ENCODE measurements around the gene MVD.
"Not testable (repeated sequence)": the region's sequence is repeated elsewhere in the genome, so short reads cannot be mapped to it uniquely, and the experiment has no call there.

MVD gene

DNA sequence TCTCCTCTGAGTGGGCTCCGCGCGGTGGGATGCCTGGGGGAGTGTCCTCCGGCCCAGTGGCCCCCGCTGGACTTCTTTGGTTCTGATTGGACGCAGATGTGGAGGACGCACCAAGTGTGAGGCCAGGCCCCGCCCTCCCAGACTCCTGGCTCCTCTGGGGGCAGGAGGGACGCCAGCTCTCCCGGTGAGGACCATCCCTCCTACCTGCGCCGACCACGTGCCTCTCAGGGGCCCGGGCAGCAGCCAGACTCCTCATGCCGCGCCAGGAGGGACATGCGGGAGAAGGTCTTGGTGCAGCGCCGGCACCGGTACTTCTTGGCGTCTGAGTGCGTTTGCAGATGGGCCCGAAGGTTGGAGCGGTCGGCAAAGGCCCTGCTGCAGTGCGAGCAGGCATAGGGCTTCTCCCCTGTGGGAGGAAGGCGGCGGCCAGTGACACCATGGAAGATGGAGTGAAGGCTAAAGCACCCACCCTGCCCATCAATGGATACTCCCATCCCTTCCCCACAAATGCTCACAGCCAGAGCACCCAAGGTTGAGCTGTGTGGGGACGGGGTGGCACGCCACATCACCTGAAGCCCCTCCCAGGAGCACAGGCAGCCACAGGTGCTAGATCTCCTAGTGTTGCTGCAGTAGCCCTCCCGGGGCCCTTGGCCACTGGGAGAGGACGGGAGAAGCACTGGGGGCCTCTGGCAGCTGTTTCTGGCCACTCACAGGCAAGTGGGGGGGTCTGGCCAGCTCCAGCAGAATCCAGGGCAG lies 15.5 kb upstream of the MVD start:
- peaks cover 4% of the 10 kb centered on the region for H3K4me1 ChIP-seq (ENCODE audit: control insufficient read depth, insufficient read depth, low read length, unreplicated experiment)

DNA sequence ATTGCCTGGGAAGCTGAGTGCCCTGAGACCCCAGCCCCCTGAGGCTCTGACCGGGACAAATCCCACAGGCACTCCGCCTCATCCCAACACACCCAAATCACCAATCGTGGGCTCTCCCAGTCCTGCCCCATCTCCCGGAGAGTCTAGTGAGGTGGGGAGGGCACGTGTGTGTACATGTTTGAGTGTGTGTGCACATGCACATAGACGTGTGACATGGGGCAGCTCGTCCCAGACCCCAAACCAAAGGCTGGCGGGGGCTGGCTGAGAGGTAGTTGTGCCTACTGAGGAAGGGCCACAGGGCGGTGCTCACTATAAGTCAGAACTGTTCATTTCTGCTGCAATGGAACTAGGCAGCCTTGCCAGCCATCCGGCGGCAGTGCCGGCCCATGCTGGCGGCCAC lies 14.8 kb upstream of the MVD start:
- no peaks in the 10 kb centered on the region for H3K36me3 ChIP-seq (ENCODE audit: insufficient read depth, low read length)
- peaks cover 4% of the 10 kb centered on the region for H3K4me1 ChIP-seq (ENCODE audit: control insufficient read depth, insufficient read depth, low read length, unreplicated experiment)
- no peak overlapping the region for H3K27ac ChIP-seq (ENCODE audit: low read depth, low read length)
- no peak overlapping the region for H3K4me3 ChIP-seq (ENCODE audit: low read depth, low read length)
- no peaks in the 10 kb centered on the region for H3K79me2 ChIP-seq (ENCODE audit: control insufficient read depth, insufficient read depth, low read length, unreplicated experiment)
- H3K27me3 ChIP-seq (ENCODE audit: insufficient read depth, low read length), result peaks cover 4% of the 10 kb centered on the region; the same call in 1 of the 2 replicates
- no peak overlapping the region for H2AFZ ChIP-seq (ENCODE audit: low read length, unreplicated experiment)

More for the DNA sequence above, 15.5 kb upstream of the MVD start:
- H3K36me3 ChIP-seq (ENCODE audit: insufficient read depth, low read length), result no peaks in the 10 kb centered on the region
- no peak overlapping the region for H3K4me3 ChIP-seq (ENCODE audit: low read depth, low read length)
- no peak overlapping the region for H2AFZ ChIP-seq (ENCODE audit: low read length, unreplicated experiment)
- no peaks in the 10 kb centered on the region for H3K79me2 ChIP-seq (ENCODE audit: control insufficient read depth, insufficient read depth, low read length, unreplicated experiment)
- no peak overlapping the region for H3K27ac ChIP-seq (ENCODE audit: low read depth, low read length)
- peaks cover 4% of the 10 kb centered on the region; the same call in 1 of the 2 replicates for H3K27me3 ChIP-seq (ENCODE audit: insufficient read depth, low read length)

DNA sequence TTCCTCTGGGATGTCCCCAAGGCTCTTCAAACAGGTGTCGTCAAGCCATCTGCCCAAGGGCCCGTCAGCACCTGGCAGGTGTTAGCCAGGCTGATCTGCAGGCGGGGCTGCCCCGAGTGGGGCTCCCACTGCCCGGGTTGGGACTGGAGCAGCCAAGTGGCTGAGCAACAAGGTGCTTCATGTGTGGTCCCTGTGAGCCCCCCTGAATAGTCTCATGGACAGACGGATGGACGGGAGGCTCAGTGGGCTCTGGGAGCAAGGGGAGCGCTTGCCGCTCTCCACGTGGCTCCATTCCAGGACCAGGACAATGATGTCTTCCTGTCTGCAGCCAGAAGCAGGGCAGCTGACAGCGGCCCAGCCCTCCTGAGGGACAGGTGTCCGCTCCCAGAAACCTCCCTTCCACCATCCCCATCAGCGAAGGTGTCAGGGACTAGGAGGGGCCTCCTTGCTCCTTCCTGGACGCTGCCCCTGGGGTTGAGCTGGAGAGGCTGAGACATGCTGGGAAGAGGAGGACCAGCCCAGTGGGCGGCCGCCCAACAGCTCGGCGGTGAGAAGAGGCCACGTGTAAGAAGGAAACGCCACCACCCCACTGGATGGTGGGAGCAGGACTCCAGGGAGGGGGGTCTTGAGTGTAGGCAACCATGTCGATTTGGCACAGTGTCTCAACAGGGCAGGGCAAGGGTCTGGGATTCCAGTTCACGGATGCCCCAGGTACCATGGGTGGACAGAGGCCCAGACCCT lies 13.8 kb upstream of the MVD start:
- Histone ChIP-seq H3K4me3 (ENCODE audit: low read depth, low read length) (no peak overlapping the region), H3K4me1 (ENCODE audit: control insufficient read depth, insufficient read depth, low read length, unreplicated experiment) (peaks cover 1% of the 10 kb centered on the region), H3K27me3 (ENCODE audit: insufficient read depth, low read length) (peaks cover 4% of the 10 kb centered on the region; the same call in 1 of the 2 replicates), H3K36me3 (ENCODE audit: insufficient read depth, low read length) (no peaks in the 10 kb centered on the region), H3K27ac (ENCODE audit: low read depth, low read length) (no peak overlapping the region), H2AFZ (ENCODE audit: low read length, unreplicated experiment) (no peak overlapping the region), H3K79me2 (ENCODE audit: control insufficient read depth, insufficient read depth, low read length, unreplicated experiment) (no peaks in the 10 kb centered on the region)

DNA sequence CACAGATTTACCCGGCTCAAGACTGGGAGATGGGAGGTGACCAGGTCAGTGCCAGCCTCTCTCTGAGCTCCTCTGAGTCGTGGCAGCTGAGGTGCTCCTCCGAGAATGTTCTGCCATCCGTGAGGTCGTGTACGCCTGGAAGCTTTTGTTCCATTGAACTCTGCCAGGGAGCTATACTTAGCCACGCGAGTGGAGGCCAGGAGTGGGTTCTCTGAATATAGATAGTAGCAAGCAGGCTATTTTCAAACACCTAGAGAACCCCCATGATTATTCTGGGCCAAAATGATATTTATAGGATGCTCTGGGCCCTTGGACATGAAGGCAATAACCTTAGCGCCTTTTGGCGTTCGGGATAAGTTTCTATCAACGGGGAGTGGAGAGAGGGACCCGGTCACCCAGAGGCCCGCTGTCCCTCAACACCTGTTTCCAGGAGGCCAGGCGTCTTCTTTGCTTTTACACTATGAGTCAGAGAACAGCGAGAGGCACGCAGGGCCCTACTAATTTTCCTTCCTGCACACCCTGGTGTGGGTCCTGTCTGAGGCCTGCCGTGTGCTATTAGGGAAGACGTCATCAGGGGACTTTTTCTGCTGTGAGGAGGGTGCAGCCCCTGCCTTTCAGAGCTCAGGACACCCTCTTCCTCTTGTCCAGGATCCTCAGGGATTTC lies 11.0 kb upstream of the MVD start:
- Histone ChIP-seq H3K27me3 (ENCODE audit: insufficient read depth, low read length) (peaks cover 3% of the 10 kb centered on the region; the same call in 1 of the 2 replicates), H3K27ac (ENCODE audit: low read depth, low read length) (no peak overlapping the region), H2AFZ (ENCODE audit: low read length, unreplicated experiment) (no peak overlapping the region), H3K4me3 (ENCODE audit: low read depth, low read length) (no peak overlapping the region), H3K4me1 (ENCODE audit: control insufficient read depth, insufficient read depth, low read length, unreplicated experiment) (no peaks in the 10 kb centered on the region), H3K79me2 (ENCODE audit: control insufficient read depth, insufficient read depth, low read length, unreplicated experiment) (no peaks in the 10 kb centered on the region), H3K36me3 (ENCODE audit: insufficient read depth, low read length) (no peaks in the 10 kb centered on the region)

DNA sequence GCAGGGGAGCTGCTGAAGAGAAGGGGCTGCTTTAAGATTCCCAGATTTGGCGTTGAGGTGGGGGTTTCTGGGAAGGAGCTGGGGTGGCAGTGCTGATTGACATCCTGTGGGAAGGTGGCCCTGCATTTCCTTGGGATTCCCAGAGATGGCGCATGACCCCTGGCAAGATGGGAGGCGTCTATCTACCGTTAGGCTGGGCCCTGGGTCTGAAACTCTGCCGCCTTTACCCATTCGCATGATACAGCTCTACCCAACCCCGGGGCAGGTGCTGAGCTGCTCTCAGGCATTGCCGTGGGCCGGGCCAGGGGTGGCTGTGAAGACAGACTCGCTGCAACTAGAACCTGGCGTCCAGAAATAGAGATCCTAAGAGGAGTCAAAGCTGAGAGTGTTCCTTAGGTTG lies 9.9 kb upstream of the MVD start:
- H3K4me3 ChIP-seq (ENCODE audit: low read depth, low read length), result no peak overlapping the region
- no peaks in the 10 kb centered on the region for H3K36me3 ChIP-seq (ENCODE audit: insufficient read depth, low read length)
- H2AFZ ChIP-seq (ENCODE audit: low read length, unreplicated experiment), result no peak overlapping the region
- no peaks in the 10 kb centered on the region for H3K79me2 ChIP-seq (ENCODE audit: control insufficient read depth, insufficient read depth, low read length, unreplicated experiment)
- no peaks in the 10 kb centered on the region for H3K27me3 ChIP-seq (ENCODE audit: insufficient read depth, low read length)
- H3K27ac ChIP-seq (ENCODE audit: low read depth, low read length), result no peak overlapping the region
- no peaks in the 10 kb centered on the region for H3K4me1 ChIP-seq (ENCODE audit: control insufficient read depth, insufficient read depth, low read length, unreplicated experiment)

DNA sequence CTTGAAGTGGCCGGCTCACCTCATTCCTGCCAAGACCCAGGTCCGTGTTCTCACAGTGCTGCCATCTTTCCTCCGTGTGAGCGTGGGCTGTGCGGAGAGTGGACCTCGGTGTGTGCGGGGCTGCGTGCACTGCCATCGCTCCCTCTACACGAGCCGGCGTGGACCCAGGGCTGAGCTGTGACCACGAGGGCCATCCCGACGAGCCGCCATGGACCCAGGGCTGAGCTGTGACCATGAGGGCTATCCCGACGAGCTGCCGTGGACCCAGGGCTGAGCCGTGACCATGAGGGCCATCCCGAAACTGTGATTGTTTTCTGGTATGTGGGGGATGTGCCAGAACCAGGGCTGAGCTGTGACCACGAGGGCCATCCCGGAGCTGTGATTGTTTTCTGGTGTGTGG lies 8.9 kb upstream of the MVD start:
- Histone ChIP-seq H3K27me3 (ENCODE audit: insufficient read depth, low read length) (no peaks in the 10 kb centered on the region), H3K27ac (ENCODE audit: low read depth, low read length) (no peak overlapping the region), H2AFZ (ENCODE audit: low read length, unreplicated experiment) (no peak overlapping the region), H3K4me1 (ENCODE audit: control insufficient read depth, insufficient read depth, low read length, unreplicated experiment) (no peaks in the 10 kb centered on the region), H3K4me3 (ENCODE audit: low read depth, low read length) (no peak overlapping the region), H3K36me3 (ENCODE audit: insufficient read depth, low read length) (no peaks in the 10 kb centered on the region), H3K79me2 (ENCODE audit: control insufficient read depth, insufficient read depth, low read length, unreplicated experiment) (no peaks in the 10 kb centered on the region)

DNA sequence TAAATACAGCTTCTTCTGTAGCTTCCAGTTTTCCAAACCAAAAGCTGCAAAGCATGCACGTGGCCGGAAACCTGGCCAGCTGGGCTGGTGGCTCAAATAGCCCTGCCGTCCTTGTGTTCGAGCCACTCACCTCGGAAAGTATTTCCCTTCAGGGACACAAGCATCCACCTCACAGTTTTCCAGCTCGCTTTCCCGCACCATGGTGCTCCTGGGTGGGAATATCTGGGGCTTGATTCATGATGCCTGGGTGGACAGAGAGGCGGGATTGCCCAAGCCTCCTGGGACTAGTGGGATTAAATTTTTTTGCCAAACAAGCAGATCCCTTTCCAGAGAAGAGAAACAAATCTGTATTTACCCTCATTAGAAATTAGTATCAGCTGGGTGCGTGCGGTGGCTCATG lies 7.1 kb upstream of the MVD start:
- Histone ChIP-seq H3K79me2 (ENCODE audit: control insufficient read depth, insufficient read depth, low read length, unreplicated experiment) (no peaks in the 10 kb centered on the region), H3K36me3 (ENCODE audit: insufficient read depth, low read length) (no peaks in the 10 kb centered on the region), H2AFZ (ENCODE audit: low read length, unreplicated experiment) (no peak overlapping the region), H3K27ac (ENCODE audit: low read depth, low read length) (no peak overlapping the region), H3K4me3 (ENCODE audit: low read depth, low read length) (no peak overlapping the region), H3K27me3 (ENCODE audit: insufficient read depth, low read length) (no peaks in the 10 kb centered on the region), H3K4me1 (ENCODE audit: control insufficient read depth, insufficient read depth, low read length, unreplicated experiment) (no peaks in the 10 kb centered on the region)

DNA sequence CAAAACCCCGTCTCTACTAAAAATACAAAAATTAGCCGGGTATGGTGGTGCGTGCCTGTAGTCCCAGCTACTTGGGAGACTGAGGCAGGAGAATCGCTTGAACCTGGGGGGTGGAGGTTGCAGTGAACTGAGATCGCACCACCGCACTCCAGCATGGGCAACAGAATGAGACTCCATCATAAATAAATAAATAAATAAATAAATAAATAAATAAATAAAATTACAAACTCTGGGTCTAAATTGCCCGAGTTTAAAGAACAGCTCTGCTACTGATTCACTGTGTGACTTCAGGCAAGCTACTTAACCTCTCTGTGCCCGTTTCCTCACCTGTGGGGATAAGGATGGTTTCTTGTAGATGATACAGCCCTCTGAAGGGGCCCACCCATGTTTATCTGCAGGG lies 6.6 kb upstream of the MVD start:
- H3K36me3 ChIP-seq (ENCODE audit: insufficient read depth, low read length); H3K4me1 ChIP-seq (ENCODE audit: control insufficient read depth, insufficient read depth, low read length, unreplicated experiment); H3K27me3 ChIP-seq (ENCODE audit: insufficient read depth, low read length); H3K27ac ChIP-seq (ENCODE audit: low read depth, low read length); H3K4me3 ChIP-seq (ENCODE audit: low read depth, low read length); H3K79me2 ChIP-seq (ENCODE audit: control insufficient read depth, insufficient read depth, low read length, unreplicated experiment); H2AFZ ChIP-seq (ENCODE audit: low read length, unreplicated experiment): not testable (repeated sequence)

DNA sequence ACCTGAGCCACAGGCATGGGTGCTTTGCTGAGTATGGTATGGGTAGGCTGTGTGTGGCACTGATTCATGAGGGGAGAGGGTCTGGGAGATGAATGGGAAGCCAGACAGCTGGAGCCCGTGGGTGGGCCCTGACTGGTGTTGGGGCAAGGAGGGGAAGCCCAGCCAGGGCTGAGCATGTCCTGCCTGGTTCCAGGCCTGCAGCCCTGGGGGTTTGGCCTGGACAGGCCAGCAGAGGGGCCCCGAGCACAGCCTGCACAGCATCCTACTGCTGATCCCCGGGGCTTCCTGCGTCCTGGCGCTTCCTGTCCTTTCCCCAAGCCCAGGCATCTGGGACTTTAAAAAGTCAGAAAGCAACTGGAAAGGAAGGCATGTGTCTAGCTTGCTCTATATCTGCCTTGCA lies 4.6 kb upstream of the MVD start:
- no peaks in the 10 kb centered on the region for H3K4me1 ChIP-seq (ENCODE audit: control insufficient read depth, insufficient read depth, low read length, unreplicated experiment)
- no peaks in the 10 kb centered on the region for H3K36me3 ChIP-seq (ENCODE audit: insufficient read depth, low read length)
- no peak overlapping the region for H3K4me3 ChIP-seq (ENCODE audit: low read depth, low read length)
- H2AFZ ChIP-seq (ENCODE audit: low read length, unreplicated experiment), result no peak overlapping the region
- H3K27me3 ChIP-seq (ENCODE audit: insufficient read depth, low read length), result no peaks in the 10 kb centered on the region
- peaks cover under 1% of the 10 kb centered on the region for H3K79me2 ChIP-seq (ENCODE audit: control insufficient read depth, insufficient read depth, low read length, unreplicated experiment)
- H3K27ac ChIP-seq (ENCODE audit: low read depth, low read length), result no peak overlapping the region

DNA sequence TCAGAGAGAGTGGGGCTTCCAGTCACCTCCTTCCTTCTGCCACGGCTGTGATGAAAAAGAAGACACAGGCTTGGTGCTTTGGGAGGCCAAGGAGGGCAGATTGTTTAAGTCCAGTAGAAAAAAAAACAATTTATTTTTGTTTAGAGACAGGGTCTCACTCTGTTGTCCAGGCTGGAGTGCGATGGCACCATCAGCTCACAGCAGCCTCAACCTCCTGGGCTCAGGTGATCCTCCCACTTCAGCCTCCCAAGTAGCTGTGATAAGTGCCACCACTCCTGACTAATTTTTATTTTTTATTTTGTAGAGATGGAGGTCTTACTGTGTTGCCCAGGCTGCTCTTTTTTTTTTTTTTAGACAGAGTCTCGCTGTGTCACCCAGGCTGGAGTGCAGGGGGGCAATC lies 2.7 kb upstream of the MVD start:
- Histone ChIP-seq H3K27ac (ENCODE audit: low read depth, low read length) (no peak overlapping the region), H3K4me3 (ENCODE audit: low read depth, low read length) (no peak overlapping the region), H3K79me2 (ENCODE audit: control insufficient read depth, insufficient read depth, low read length, unreplicated experiment) (peaks cover 5% of the 10 kb centered on the region), H3K36me3 (ENCODE audit: insufficient read depth, low read length) (no peaks in the 10 kb centered on the region), H3K27me3 (ENCODE audit: insufficient read depth, low read length) (no peaks in the 10 kb centered on the region), H3K4me1 (ENCODE audit: control insufficient read depth, insufficient read depth, low read length, unreplicated experiment) (peaks cover 4% of the 10 kb centered on the region), H2AFZ (ENCODE audit: low read length, unreplicated experiment) (no peak overlapping the region)

All from ACC112 (cell line).